Hematopoietic multipotent progenitor cell treated with erythropoietin and hydrocortisone succinate and interleukin-3 and kit ligand, for 17 days (in vitro differentiated cells): ENCODE data around the gene GNAI3.

ENCODE experiments used
- DNase-seq: peaks from one replicate; pipeline ENCODE4 v3.0.0-alpha.2; 2015; ENCODE audit warnings: low spot score

The GNAI3 gene

DNA sequence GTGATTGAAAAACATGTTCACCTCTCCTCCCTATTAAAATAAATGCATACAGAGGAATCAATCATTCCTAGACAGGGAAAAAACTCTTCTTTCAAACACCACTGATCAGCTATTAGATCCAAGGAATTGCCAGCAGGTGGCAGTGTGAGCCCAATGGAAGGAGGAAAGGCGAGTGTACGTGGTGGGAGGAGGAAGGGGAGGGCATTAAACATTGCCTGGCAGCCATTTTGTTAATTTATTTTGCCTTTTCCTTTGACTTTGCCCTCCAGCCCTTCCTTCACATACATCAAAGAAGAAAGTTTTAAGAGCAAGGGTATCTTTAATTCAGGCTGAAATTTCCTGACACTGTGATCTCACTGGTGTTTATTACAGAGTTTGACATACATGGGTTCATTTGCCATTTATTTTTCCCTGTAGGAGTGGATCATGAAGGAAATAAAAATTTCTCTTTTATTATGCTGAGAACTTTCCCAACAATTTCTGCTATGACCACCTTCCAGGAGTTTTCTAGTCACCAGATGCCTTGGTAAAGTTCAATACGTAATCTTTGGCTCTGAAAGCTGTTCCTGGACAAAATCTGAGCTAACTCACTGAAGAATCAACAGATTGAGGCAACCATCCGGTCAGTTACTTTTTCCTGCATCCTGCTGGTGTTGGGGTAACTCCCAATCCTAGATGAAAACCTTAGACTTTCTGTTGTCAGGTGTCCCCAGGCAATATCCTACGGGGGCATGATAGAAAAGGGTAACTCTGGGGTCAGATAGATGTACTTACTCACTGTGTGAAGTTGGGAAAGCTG lies 1.9 kb upstream of the GNAI3 start:
- peak; percentile 96 for DNase-seq

DNA sequence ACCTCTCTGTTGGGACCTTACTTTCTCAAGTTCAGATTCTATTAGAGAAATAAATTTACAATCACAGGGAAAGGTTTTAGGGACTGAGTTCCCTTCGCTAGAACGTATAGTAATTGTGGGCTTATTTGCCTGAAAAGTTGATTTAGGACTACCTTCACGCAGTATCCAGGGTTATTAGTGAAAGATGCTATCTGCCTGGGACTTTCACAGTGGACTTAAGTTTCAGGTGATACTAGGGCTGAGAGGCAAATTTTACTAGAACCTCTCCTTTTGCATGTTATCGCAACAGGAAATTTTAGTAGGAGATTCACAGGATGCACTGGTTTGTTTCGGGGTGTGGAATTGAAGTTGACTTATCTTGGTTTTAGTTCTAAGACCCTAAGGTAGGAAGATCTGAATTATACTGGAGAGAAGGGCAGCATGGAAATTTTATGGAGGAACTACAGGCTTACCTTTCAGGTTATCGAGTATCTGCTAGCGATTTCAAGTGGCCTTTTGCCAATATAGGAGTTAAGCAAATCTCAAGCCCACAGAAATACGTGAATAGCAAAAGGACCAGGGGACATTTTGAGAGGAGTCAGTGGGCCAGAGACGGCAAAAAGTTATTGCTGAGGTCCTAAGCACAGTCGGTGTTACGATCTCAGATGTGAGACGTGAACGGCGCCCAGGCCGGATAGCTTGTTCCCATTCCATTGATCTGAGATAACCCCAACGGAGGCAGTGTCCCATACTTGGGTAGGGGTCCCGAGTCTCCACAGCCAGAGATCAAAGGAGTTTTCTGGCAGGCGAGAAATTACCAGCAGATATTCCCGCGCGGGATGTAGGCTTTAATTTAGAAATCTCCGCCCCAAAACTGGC lies 723 bp upstream of the GNAI3 start:
- peak; percentile 53 for DNase-seq

DNA sequence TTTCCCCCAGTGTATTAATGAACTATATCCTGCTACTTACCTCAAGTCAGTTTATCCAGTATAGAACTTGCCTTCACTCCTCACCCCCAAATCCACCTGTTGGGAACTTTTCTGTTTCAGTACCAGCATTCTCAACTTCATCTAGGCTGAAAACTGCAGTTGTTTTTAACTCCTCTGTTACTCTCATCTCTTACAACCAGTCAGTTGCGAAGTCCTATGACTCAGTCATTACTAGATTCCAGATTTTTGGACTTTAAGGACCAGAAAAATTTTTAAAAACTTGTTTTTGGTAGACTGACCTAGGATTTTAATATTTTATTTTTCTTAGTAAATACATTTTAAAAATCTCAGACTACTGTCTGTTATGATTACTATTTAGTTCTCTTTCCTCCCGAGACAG lies 8.1 kb downstream of the GNAI3 start:
- DNase-seq = no peak

DNA sequence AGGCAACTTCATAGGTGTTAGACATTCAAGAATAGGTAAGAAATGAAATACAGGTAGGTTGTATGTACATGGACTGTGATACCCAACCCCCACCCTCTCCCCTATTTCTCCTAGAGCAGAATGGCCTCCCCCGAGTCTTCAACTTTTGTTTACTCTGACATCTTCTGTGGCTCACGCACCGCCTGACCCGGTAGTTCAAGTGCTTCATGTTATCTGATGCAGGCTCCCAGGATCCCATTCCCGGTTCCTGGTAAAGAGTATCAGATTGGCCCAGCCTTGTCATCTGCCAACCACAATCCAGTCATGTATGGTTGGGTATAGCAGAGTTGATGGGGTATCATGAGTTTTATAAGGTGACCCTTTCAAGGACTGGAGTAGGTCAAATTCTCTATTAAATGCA lies 9.1 kb downstream of the GNAI3 start:
- DNase-seq = no peak

DNA sequence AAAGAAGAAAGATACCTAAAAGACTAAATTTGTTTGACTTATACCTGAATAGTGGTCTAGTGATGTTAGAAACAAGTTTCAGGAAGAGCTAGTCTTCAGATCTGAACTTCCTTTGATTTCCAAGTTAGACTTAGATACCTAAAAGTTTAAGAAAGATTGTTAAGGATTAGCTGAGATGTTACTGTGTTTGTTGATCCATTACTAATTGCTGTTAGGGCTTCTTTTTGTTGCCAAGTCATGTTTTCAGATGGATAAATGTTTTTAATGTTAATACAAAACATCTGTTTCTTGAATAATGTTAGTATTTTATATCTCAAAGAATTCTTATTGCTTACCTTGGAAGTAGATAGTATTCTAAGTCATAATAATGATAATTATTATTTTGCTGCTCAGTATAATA lies 11.6 kb downstream of the GNAI3 start:
- DNase-seq = no peak

DNA sequence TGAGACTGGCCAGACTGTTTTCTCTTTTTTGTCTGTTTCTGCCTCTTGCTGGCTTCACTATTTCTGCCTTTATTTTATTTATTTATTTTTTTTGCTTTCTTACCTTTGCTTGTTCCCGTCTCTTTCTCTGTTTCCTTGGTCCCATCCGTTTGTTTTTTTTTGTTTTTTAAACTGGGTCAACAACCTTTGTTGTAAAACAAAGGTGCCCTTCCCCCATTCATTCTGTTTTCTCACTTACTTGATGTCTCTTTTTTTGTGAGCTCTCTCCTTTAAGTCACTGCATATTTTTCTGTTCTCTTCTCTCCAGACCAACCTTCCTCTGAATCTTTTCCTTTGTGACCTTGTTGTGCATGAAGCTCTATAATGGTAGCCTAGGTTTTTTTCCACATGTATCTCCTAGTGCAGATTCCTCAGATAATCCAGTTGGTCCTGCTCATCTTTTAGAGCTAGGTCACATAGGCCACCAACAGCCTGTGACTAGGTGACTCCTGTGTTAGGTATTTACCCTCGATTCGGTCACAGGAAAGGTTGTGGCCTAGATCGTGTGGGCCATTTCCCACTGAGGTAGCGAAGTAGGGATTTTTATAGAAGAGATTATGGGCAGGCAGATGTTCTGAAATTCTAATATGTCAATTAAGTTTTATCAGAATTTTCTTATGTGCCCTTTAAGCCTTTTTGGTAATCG lies 15.9 kb downstream of the GNAI3 start:
- DNase-seq = no peak

DNA sequence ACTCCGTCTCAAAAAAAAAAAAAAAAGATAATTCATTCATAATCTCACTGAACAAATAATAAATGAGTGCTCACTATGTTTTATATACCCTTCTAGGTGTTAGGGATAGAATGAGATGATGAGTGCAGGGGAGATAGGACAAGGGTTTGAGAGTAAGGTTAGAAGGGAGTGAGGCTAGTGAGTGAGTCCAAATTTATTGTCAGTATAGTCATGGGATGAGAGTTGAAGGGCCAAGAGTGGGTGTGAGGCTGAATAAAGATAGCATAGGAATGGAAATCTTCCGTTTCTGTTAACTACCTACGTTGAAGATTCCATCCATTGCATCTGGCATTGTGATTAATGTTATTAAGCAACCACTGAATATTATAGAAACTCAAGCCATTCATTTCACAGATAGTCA lies 16.8 kb downstream of the GNAI3 start:
- no peak for DNase-seq

DNA sequence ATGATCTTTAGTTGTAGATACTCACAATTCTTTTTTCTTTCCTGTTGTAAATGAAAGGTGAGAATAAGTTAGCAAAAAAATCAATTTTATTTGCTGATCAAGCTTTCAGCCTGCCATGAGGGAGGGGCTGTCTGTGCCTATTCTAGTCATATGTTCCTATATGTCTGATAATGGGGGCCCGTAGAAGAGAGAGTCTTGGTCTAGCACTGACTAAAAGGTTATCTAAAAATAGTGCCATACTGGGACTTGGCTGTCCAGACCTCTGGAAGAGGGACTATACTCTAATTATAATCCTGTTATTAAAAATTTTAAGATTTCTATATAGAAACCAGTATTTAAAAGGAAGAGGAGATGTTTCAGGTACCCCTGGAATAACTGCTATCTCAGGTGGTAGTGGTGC lies 18.6 kb downstream of the GNAI3 start:
- DNase-seq = no peak

DNA sequence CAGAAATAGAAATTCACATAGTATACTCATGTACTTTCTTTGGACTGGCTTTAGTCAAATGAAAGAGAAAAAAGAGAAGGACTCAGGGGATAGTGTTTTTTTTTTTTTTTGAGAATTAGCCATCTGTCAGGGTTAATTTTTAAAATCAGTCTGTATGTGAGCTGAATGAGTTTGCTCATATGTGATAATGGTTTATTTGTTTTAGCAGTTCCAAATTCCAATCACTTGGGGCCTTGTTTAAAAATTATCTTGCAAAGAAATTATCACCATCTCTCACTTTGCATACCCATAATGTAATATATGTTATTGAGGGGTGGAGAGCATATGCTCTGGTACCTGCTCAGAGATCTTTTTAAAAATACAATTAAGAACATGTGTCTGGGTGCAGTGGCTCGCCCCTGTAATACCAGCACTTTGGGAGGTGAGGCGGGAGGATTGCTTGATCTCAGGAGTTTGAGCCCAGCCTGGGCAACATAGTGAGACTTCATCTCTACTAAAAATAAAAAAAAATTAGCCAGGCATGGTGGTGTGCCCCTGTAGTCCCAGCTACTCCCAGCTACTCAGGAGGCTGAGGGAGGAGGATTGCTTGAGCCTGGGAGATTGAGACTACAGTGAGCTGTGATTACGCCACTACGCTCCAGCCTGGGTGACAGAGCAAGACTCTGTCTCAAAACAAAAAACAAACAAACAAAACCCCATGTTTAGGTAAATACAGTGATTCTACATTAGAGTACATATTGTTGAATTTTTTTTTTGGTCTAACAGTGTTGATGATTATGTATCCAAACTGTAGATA lies 19.7 kb downstream of the GNAI3 start:
- DNase-seq = no peak

DNA sequence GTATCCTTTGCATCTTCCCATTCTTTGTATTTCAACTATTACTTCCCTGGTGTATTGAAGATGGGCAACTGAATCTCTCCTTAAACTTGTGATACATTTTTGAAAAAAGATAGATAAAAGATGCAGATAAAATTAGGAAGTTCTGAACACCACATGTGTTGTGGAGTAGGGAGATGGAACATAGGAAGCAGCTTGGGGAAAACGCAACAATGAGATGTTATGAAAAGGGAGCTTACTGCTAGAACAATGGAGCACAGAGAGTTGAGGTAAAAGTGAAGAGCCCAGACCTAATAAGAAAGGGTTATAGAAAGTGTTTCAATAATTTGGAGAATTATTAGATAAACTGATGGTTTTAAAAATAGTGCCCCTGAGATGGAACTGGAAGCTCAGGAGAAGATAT lies 20.9 kb downstream of the GNAI3 start:
- no peak for DNase-seq

DNA sequence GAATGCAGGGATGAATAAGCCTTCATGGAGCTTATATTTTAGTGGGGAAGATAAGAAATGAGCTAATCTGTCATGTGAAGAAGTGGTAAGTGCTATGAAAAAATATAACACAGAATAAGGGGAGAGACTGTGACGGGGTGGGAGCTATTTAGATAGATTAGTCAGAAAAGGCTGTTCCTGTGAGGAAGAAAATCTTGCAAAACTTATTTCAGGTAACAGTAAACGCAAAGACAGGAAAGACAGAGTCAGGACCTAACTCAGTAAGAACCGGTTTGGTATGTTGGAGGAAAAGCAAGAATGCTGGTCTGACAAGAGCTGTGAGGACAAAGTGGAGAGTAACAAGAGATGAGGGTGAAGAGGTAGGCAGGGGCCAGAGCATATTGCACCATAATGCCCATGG lies 22.0 kb downstream of the GNAI3 start:
- DNase-seq = no peak

DNA sequence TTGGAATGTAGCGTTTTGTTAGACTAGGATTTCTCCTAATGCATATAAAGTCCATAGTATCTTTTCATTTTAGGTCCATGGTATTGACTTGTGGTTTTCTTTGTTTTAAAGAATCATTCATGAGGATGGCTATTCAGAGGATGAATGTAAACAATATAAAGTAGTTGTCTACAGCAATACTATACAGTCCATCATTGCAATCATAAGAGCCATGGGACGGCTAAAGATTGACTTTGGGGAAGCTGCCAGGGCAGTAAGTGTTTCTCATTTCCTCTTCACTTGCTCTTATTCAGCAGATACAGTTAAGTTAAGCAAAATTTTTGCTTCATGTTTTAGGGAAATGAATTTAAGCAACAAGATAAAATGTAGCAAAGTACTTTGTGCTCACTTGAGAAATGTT lies 25.4 kb downstream of the GNAI3 start:
- no peak for DNase-seq

DNA sequence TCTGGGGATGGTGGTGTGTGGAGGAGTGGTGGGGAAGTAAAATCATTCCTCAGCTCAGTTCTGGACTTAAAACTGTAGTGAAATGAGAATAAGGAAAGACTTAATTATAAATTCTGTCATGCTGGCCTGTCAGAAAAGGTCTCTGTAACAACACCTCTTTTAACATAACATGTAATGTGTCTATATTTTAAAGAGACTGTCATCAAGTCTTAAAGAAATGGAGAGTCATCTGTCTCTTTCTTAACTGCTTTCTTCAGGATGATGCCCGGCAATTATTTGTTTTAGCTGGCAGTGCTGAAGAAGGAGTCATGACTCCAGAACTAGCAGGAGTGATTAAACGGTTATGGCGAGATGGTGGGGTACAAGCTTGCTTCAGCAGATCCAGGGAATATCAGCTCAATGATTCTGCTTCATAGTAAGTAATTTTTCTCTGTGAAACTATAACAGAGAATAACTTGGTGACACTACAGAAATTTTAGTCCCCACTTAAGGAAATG lies 30.6 kb downstream of the GNAI3 start:
- DNase-seq = no peak

DNA sequence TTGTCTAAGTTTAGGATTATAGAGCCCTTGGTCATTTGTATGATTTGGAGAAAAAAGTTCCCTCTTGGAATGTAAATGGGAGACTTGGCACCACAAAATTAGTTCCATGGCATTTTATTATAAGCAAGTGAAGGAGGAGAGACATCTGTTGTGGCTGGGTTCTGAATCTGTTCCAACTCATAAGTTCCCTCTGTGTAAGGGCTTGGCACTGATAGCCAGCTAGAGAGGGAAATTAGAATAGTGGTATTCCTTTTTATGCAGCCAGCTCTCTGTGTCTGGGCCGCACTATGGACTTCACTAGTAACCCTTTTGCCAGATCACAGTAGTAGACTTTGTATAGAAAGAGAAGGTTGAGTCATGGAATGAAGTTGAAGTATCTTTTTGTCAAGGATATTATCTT lies 31.1 kb downstream of the GNAI3 start:
- DNase-seq = no peak

DNA sequence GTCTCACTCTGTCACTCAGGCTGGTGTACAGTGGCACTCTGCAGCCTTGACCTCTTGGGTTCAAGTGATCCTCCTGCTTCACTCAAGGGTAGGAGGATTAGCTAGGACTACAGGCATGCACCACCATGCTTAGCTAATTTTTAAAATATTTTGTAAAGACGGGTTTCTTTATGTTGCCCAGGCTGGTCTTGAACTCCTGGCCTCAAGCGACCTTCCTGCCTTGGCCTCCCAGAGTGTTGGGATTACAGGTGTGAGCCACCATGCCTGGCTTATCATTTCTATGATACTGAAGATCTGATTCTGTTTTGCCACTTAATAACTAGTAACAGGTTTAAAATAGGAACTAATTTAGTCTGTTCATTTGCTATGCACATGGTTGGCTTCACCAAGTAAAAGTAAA lies 33.6 kb downstream of the GNAI3 start:
- DNase-seq = no peak

DNA sequence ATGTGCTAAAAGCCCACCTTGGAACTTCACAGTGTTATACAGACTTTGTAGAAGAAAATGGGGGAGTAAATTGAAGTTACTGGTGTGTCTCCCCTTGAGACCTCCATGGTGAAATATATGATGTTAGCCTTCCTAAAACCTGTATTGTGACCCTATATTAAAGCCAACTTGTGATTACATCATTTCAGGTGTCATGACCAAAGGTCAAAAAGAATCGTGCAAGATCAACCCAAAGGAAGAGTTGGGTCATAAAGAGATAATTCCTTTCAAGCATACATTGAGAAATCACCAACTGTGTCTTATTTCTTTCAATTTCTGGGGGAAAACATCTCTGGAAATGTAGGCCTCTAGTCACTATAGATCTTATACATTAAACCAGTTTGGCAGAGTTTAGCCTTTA lies 36.4 kb downstream of the GNAI3 start:
- no peak for DNase-seq

DNA sequence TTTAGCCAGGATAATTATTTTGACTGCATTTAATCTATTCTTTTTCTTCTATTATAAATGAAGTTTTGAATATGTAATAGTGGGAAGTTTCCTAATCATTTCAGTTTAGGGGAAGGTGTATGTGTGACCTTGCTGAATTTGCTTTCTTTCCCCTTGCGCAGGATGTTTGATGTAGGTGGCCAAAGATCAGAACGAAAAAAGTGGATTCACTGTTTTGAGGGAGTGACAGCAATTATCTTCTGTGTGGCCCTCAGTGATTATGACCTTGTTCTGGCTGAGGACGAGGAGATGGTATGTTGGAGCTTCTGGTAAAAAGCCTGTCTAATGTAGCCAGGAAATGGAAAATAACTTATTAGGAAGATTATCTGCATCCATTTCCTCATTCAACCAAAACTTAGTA lies 37.6 kb downstream of the GNAI3 start:
- DNase-seq = no peak

DNA sequence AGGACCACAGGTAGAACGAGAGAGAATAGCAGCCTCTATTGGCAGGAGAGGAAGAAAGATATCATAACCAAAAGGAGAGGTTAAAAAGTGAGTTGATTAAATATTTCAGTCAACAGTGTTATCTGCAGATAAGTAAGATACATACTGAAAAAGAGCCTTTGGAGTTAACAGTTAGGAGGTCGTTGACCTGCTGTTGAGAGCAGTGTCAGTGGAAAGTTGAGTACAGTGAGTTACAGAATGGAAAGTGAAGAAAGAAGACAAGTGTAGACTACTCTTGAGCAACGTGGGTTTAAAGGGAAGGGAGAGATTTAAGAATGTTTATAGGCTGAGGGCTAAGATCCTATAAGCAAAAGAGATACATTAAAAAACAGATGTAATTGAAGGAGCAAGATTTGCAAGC lies 40.8 kb downstream of the GNAI3 start:
- DNase-seq = no peak

DNA sequence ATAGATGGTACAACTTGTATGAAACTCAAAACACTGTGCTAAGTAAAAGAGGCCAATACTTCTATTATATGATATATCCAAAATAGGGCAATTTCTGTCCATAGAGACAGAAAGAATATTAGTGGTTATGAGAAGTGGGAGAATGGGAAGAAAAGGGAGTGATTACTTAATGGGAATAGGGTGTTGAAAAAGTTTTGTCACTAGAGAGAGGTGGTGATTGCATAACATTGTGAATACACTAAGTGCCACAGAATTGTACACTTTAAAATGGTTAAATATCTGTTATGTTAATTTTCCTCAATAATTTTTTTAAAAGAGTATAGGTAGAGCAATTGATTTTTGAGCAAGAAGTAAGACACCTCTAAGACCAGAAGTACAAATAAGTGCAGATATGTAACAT lies 41.3 kb downstream of the GNAI3 start:
- no peak for DNase-seq

DNA sequence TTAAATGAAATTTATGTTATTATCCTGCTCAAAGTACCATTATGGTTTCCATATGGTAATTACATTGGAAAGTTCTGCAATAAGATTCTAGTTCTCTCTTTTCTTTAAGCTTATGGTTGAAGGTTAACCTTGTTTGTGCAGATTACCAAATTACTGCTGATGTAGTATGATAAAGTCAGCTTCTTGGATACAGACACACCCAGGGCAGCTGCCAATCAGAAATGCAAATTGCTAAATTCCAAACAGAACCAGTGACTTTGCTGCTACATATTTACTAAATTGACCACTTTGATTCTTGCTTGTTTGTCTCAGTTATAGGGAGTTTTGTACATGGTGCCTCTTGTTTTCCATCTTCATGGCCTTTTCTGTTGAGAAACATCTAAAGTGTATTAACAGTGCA lies 44.5 kb downstream of the GNAI3 start:
- DNase-seq = peak; percentile 67

DNA sequence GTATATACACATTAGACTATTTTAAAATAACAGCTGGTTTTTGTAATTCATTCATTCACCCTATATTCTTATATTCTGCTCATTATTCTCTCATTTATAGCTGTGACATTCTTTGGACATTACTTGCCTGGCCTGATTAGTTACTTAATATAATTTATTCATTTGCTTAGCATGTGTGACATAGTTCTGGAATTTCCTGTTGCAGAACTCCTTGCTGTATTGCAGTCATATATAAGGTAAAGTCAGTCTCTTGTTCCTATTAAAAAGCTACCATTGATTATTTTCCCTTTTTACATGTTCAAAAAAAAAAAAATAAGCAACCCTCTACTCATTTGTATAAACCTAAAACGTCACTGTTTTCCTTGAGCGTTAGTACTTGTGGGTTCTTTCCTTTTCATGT lies 47.1 kb downstream of the GNAI3 start:
- no peak for DNase-seq

DNA sequence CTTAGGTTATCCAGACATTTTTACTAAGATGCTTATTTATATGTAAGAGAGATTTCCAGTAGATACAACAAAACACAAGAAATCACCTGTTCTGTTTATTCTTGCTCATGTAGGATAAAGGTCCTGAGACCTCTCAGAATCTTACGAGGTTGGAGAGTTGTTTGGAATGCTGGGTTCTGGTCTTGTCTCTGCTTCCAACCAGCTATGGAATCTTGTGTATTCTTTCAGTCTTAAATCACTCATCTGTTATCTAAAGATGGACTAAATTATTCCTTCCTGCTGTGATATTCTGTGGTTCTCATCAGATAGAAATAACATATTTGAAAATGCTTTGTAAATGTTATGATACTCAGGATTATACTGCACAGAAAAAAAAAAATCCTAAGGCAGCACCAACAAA lies 49.7 kb downstream of the GNAI3 start:
- no peak for DNase-seq
